Measurements from ENCODE around the gene ZNF432. TPM values are rescaled to one million over a fixed set of nuclear protein-coding genes. Genes with fewer than 3 reads are reported as not detected.
A peak's percentile ranks its signal among the peaks of the same experiment; 100 is the strongest.

The ZNF432 gene
- total and polyA plus RNA-seq, 2 of the 13 experiments (the other 11 are each of a cell fraction or from before 2014, with no cell fraction given): 4.1 to 8.7 TPM

- no peak for TF ChIP-seq DPF2 (CRISPR knock-in tag; IDR thresholded peaks at IDR 0.05; ENCODE audit: borderline replicate concordance, low read depth)
- TF ChIP-seq TOE1 (CRISPR knock-in tag; IDR thresholded peaks at IDR 0.05): peak; percentile 97
- no peak for TF ChIP-seq MBD4 (IDR thresholded peaks at IDR 0.05; ENCODE audit: borderline replicate concordance, low read length)
- no peak for TF ChIP-seq FOXM1 (CRISPR knock-in tag; IDR thresholded peaks at IDR 0.05)
- no peak for TF ChIP-seq TIGD3 (CRISPR knock-in tag; IDR thresholded peaks at IDR 0.05; ENCODE audit: borderline replicate concordance)
- no peak for TF ChIP-seq ZNF776 (CRISPR knock-in tag; IDR thresholded peaks at IDR 0.05)
- TF ChIP-seq SOX6 (IDR thresholded peaks at IDR 0.05): no peak
- peak; percentile 64 for TF ChIP-seq SOX6 (CRISPR knock-in tag; IDR thresholded peaks at IDR 0.05)
- TF ChIP-seq ZBTB7B (CRISPR knock-in tag; IDR thresholded peaks at IDR 0.05): 0 out of 2 replicates have a peak, but pooled peaks have one; percentile 41
- no peak for TF ChIP-seq ZNF441 (CRISPR knock-in tag; IDR thresholded peaks at IDR 0.05; ENCODE audit: borderline replicate concordance)
- peak; percentile 80 for TF ChIP-seq POLR2G (IDR thresholded peaks at IDR 0.05; ENCODE audit: low read depth, low read length)
- no peak for TF ChIP-seq ZNF280B (CRISPR knock-in tag; IDR thresholded peaks at IDR 0.05; ENCODE audit: borderline replicate concordance)
- TF ChIP-seq ZNF580 (CRISPR knock-in tag; IDR thresholded peaks at IDR 0.05; ENCODE audit: borderline replicate concordance, low read depth): 0 out of 2 replicates have a peak, but pooled peaks have one; percentile 61
- no peak for TF ChIP-seq ZMAT5 (CRISPR knock-in tag; IDR thresholded peaks at IDR 0.05; ENCODE audit: borderline replicate concordance, low read depth)
- TF ChIP-seq TEAD2 (CRISPR knock-in tag; IDR thresholded peaks at IDR 0.05): no peak
- 0 out of 2 replicates have a peak, but pooled peaks have one; percentile 15 for TF ChIP-seq PAXIP1 (CRISPR knock-in tag; conservative IDR thresholded peaks at IDR 0.05)
- no peak for TF ChIP-seq ZNF879 (CRISPR knock-in tag; IDR thresholded peaks at IDR 0.05)
- peak; percentile 48; the same call in 1 of the 2 replicates for TF ChIP-seq HMG20A (CRISPR knock-in tag; IDR thresholded peaks at IDR 0.05; ENCODE audit: borderline replicate concordance)
- no peak for TF ChIP-seq RBM22 (optimal IDR thresholded peaks at IDR 0.05; ENCODE audit: low read length)
- TF ChIP-seq FOXP1 (IDR thresholded peaks at IDR 0.05): no peak
- peak; percentile 13; the same call in 1 of the 2 replicates for TF ChIP-seq FOXP1 (CRISPR knock-in tag; IDR thresholded peaks at IDR 0.05)
- TF ChIP-seq RFXAP (CRISPR knock-in tag; IDR thresholded peaks at IDR 0.05; ENCODE audit: borderline replicate concordance): peak; percentile 87
- TF ChIP-seq POLR2AphosphoS5 (IDR thresholded peaks at IDR 0.05; ENCODE audit: low read depth, low read length): peak; percentile 78
Observed at GRCh38 chr19:51986309-51987291, 62.0 kb downstream of the ZNF432 start, which contains the start of gene ZNF350 (continued).
